Measurements from ENCODE around the gene ST7.

ST7 gene

GRCh38 chr7:117140921-117141320 is 187.6 kb downstream of the ST7 start:
- in situ Hi-C loops (cut with HindIII; ENCODE audit: low sequenced_read_pairs) = no loop called here
- DNase-seq (ENCODE audit: low read depth) = no peak
- TF ChIP-seq CTCF (IDR thresholded peaks at IDR 0.05; ENCODE audit: low read depth, low read length, missing control alignments) = no peak
- H3K4me3 ChIP-seq (ENCODE audit: low read depth, low read length) = no peak overlapping the region

GRCh38 chr7:117143066-117143465 is 189.8 kb downstream of the ST7 start:
- TF ChIP-seq CTCF (IDR thresholded peaks at IDR 0.05; ENCODE audit: low read depth, low read length, missing control alignments) = no peak
- in situ Hi-C loops (cut with HindIII; ENCODE audit: low sequenced_read_pairs) = no loop called here
- H3K4me3 ChIP-seq (ENCODE audit: low read depth, low read length) = no peak overlapping the region
- no peak for DNase-seq (ENCODE audit: low read depth)

- TF ChIP-seq CTCF (IDR thresholded peaks at IDR 0.05; ENCODE audit: low read depth, low read length, missing control alignments) = no peak
- no peak for DNase-seq (ENCODE audit: low read depth)
- no peak overlapping the region for H3K4me3 ChIP-seq (ENCODE audit: low read depth, low read length)
- in situ Hi-C loops (cut with HindIII; ENCODE audit: low sequenced_read_pairs) = no loop called here
Measured at GRCh38 chr7:117143580-117143979, 190.3 kb downstream of the ST7 start.

GRCh38 chr7:117145333-117145732 is 192.0 kb downstream of the ST7 start:
- in situ Hi-C loops (cut with HindIII; ENCODE audit: low sequenced_read_pairs) = no loop called here
- TF ChIP-seq CTCF (IDR thresholded peaks at IDR 0.05; ENCODE audit: low read depth, low read length, missing control alignments) = no peak
- DNase-seq (ENCODE audit: low read depth) = no peak
- H3K4me3 ChIP-seq (ENCODE audit: low read depth, low read length) = no peak overlapping the region

- in situ Hi-C loops (cut with HindIII; ENCODE audit: low sequenced_read_pairs) = no loop called here
- no peak for DNase-seq (ENCODE audit: low read depth)
- no peak for TF ChIP-seq CTCF (IDR thresholded peaks at IDR 0.05; ENCODE audit: low read depth, low read length, missing control alignments)
- no peak overlapping the region for H3K4me3 ChIP-seq (ENCODE audit: low read depth, low read length)
Measured at GRCh38 chr7:117146059-117146458, 192.8 kb downstream of the ST7 start.

GRCh38 chr7:117146511-117146910 is 193.2 kb downstream of the ST7 start:
- TF ChIP-seq CTCF (IDR thresholded peaks at IDR 0.05; ENCODE audit: low read depth, low read length, missing control alignments) = no peak
- no peak overlapping the region for H3K4me3 ChIP-seq (ENCODE audit: low read depth, low read length)
- in situ Hi-C loops (cut with HindIII; ENCODE audit: low sequenced_read_pairs) = no loop called here
- no peak for DNase-seq (ENCODE audit: low read depth)

GRCh38 chr7:117148971-117149370 is 195.7 kb downstream of the ST7 start:
- in situ Hi-C loops (cut with HindIII; ENCODE audit: low sequenced_read_pairs) = no loop called here

More at GRCh38 chr7:117148971-117149370, 195.7 kb downstream of the ST7 start:
- no peak for TF ChIP-seq CTCF (IDR thresholded peaks at IDR 0.05; ENCODE audit: low read depth, low read length, missing control alignments)
- no peak for DNase-seq (ENCODE audit: low read depth)
- H3K4me3 ChIP-seq (ENCODE audit: low read depth, low read length) = no peak overlapping the region
